IMR-90 (cell line): Measurements from ENCODE around the gene ACSM3.

Experiments used
- BHLHE40 ChIP-seq: fragments of 150-350 bp; IDR thresholded peaks from 2 replicates; pipeline ENCODE4 v1.6.1; 2016; ENCODE audit warnings: mild to moderate bottlenecking, low read depth, low read length
- FOS ChIP-seq: fragments of 150-350 bp; IDR thresholded peaks from 2 replicates; pipeline ENCODE4 v1.6.1; 2016; ENCODE audit warnings: low read depth, low read length
- MAZ ChIP-seq: IDR thresholded peaks from 2 replicates; pipeline ENCODE4 v1.6.1; 2012; ENCODE audit warnings: low read depth, mild to moderate bottlenecking, low read length, improper control_type of control experiment, moderate library complexity, borderline replicate concordance
- NFE2L2 ChIP-seq: fragments of 150-350 bp; IDR thresholded peaks from 2 replicates; pipeline ENCODE4 v1.6.1; 2016; ENCODE audit warnings: low read depth, mild to moderate bottlenecking, low read length
- POLR2A ChIP-seq: IDR thresholded peaks from 2 replicates; pipeline ENCODE4 v1.6.1; 2012; ENCODE audit warnings: mild to moderate bottlenecking, low read depth, low read length
- RCOR1 ChIP-seq: IDR thresholded peaks from 2 replicates; pipeline ENCODE4 v1.6.1; 2012; ENCODE audit warnings: mild to moderate bottlenecking, low read length, improper control_type of control experiment; ENCODE audit not compliant: insufficient replicate concordance
- RFX5 ChIP-seq: IDR thresholded peaks from 2 replicates; pipeline ENCODE4 v1.8.0; 2012; ENCODE audit warnings: low read depth, mild to moderate bottlenecking, low read length, moderate library complexity
- TF ChIP-seq, protein P1 (sequence below): conservative IDR thresholded peaks from 2 replicates; pipeline ENCODE4 v1.5.1; 2012; ENCODE audit warnings: mild to moderate bottlenecking, low read depth, low read length, improper control_type of control experiment
- TF ChIP-seq, protein P2 (sequence below): fragments of 150-350 bp; IDR thresholded peaks from 2 replicates; pipeline ENCODE4 v1.6.1; 2017; ENCODE audit warnings: mild to moderate bottlenecking, antibody characterized with exemption, low read length, low read depth

DNA sequence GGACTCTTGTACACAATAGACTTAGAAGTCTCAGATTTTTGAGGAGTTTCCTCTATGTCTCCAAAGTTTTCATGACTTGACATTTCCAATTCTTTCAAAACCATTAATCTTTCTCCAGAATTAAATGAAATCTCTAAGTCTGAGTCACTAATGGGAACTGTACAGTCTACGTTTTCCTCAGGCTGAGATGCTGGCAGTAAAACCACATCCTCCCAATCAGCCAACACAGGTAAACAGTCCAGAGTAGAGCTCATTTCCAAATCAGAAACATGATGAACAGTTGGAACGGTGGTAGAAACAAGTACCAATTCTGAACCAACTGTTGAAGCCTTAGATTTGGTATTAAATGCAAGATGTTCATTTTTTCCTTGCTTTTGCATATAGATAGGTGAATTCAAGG, 34.5 kb downstream of the ACSM3 start:
- TF ChIP-seq, protein P1, sequence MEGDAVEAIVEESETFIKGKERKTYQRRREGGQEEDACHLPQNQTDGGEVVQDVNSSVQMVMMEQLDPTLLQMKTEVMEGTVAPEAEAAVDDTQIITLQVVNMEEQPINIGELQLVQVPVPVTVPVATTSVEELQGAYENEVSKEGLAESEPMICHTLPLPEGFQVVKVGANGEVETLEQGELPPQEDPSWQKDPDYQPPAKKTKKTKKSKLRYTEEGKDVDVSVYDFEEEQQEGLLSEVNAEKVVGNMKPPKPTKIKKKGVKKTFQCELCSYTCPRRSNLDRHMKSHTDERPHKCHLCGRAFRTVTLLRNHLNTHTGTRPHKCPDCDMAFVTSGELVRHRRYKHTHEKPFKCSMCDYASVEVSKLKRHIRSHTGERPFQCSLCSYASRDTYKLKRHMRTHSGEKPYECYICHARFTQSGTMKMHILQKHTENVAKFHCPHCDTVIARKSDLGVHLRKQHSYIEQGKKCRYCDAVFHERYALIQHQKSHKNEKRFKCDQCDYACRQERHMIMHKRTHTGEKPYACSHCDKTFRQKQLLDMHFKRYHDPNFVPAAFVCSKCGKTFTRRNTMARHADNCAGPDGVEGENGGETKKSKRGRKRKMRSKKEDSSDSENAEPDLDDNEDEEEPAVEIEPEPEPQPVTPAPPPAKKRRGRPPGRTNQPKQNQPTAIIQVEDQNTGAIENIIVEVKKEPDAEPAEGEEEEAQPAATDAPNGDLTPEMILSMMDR, result no peak
- TF ChIP-seq RCOR1, result no peak
- TF ChIP-seq POLR2A, result no peak
- TF ChIP-seq MAZ, result no peak
- TF ChIP-seq, protein P2, sequence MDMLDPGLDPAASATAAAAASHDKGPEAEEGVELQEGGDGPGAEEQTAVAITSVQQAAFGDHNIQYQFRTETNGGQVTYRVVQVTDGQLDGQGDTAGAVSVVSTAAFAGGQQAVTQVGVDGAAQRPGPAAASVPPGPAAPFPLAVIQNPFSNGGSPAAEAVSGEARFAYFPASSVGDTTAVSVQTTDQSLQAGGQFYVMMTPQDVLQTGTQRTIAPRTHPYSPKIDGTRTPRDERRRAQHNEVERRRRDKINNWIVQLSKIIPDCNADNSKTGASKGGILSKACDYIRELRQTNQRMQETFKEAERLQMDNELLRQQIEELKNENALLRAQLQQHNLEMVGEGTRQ, result no peak
- TF ChIP-seq BHLHE40, result no peak
- no peak for TF ChIP-seq RFX5
- TF ChIP-seq FOS, result no peak
- no peak for TF ChIP-seq NFE2L2
